Prostate gland (tissue), 2 donors: ENCODE measurements around the gene SLC50A1. TPM values are rescaled to one million over a fixed set of nuclear protein-coding genes. Genes with fewer than 3 reads are reported as not detected.
A peak's percentile ranks its signal among the peaks of the same experiment; 100 is the strongest.

Experiments
- DNase-seq: peaks from one replicate; pipeline ENCODE4 v3.0.0-alpha.2; 2019; ENCODE audit warnings: low spot score
- H3K27ac ChIP-seq, 2 donors: fragments of 200-600 bp; sonication (generic); 2 replicates each; pipeline ENCODE4 v1.5.1; 2017 to 2019
- H3K27me3 ChIP-seq: fragments of 200-600 bp; sonication (generic); replicated peaks from 2 replicates; pipeline ENCODE4 v1.5.1; 2019; ENCODE audit not compliant: insufficient read depth
- H3K36me3 ChIP-seq, 2 donors: fragments of 200-600 bp; sonication (generic); 1 replicate in 1 of 2; 2 replicates in 1 of 2; pipeline versions ENCODE4 v1.5.1 to v1.8.1; 2017 to 2019
- H3K4me1 ChIP-seq: fragments of 200-600 bp; sonication (generic); replicated peaks from 2 replicates; pipeline ENCODE4 v1.5.1; 2019
- H3K4me3 ChIP-seq, 2 donors: fragments of 200-600 bp; sonication (generic); 2 replicates each; pipeline ENCODE4 v1.5.1; 2017 to 2019
- H3K9me3 ChIP-seq: fragments of 200-600 bp; sonication (generic); 2 replicates; pipeline ENCODE4 v1.5.1; 2017
- POLR2A ChIP-seq: fragments of 450-650 bp; IDR thresholded peaks from one replicate; pipeline ENCODE4 v1.6.1; 2016; ENCODE audit warnings: antibody characterized with exemption, mild to moderate bottlenecking
- POLR2AphosphoS5 ChIP-seq: sonication (generic); formaldehyde crosslinking; IDR thresholded peaks from one replicate; pipeline ENCODE4 v1.6.1; 2017; ENCODE audit warnings: antibody characterized with exemption
- WGBS: methylation state at CpG from one replicate; pipeline ENCODE4 v1.1.5; 2018; 5-methylcytosine and 5-hydroxymethylcytosine counted together
- intact Hi-C: fragments of 100-400 bp; cut with DNase I; formaldehyde crosslinking; loops from one replicate; pipeline ENCODE4 v1.14.2; 2022
- total RNA-seq, 2 donors: library from RNA; depleted of rRNA; stranded (reverse); fragments of >200 nt; gene quantifications; one replicate each; pipeline ENCODE4 v1.1.0, GENCODE V29; 2016
- TF ChIP-seq, protein P1 (sequence below), 4 experiments: fragments of 200-600 bp in 2 of 4; fragments of 450-650 bp in 2 of 4; sonication (generic) in 2 of 4; IDR thresholded peaks; 1 replicate in 3 of 4; 2 replicates in 1 of 4; pipeline ENCODE4 v1.5.1; 2016 to 2019; ENCODE audit warnings: antibody characterized with exemption in 4 of 4, mild to moderate bottlenecking in 2 of 4, moderate library complexity in 2 of 4

Gene SLC50A1
- total RNA-seq, 2 donors from 2014 or later, result 26.6 to 48.0 TPM

GRCh38 chr1:155094622-155094948, 41.1 kb upstream of the SLC50A1 start:
- Histone ChIP-seq H3K4me3 (no peak overlapping the region), H3K27ac (peak overlapping the region in 1 of 2 donors; percentile 26), H3K9me3 (no peaks in the 10 kb centered on the region), H3K27me3 (no peaks in the 10 kb centered on the region), H3K4me1 (peaks cover 5% of the 10 kb centered on the region), H3K36me3 (no peaks in the 10 kb centered on the region)
- TF ChIP-seq POLR2AphosphoS5 (no peak), POLR2A (no peak)
- TF ChIP-seq, protein P1, sequence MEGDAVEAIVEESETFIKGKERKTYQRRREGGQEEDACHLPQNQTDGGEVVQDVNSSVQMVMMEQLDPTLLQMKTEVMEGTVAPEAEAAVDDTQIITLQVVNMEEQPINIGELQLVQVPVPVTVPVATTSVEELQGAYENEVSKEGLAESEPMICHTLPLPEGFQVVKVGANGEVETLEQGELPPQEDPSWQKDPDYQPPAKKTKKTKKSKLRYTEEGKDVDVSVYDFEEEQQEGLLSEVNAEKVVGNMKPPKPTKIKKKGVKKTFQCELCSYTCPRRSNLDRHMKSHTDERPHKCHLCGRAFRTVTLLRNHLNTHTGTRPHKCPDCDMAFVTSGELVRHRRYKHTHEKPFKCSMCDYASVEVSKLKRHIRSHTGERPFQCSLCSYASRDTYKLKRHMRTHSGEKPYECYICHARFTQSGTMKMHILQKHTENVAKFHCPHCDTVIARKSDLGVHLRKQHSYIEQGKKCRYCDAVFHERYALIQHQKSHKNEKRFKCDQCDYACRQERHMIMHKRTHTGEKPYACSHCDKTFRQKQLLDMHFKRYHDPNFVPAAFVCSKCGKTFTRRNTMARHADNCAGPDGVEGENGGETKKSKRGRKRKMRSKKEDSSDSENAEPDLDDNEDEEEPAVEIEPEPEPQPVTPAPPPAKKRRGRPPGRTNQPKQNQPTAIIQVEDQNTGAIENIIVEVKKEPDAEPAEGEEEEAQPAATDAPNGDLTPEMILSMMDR (IDR thresholded peaks at IDR 0.05), result no peak
- 57% methylated on average over 2 of the region's 2 CpGs for WGBS
- no peak for DNase-seq
- intact Hi-C loops, result loop anchor here (2.0 kb wide), 1 partner anchor 72 kb away; no protein-coding TSS in a partner anchor

GRCh38 chr1:155099331-155099730, 36.3 kb upstream of the SLC50A1 start:
- no peak overlapping the region for H3K27ac ChIP-seq
- TF ChIP-seq POLR2AphosphoS5, result no peak
- no peak for TF ChIP-seq POLR2A
- TF ChIP-seq, protein P1 (IDR thresholded peaks at IDR 0.05), result no peak
- no peak overlapping the region for H3K4me3 ChIP-seq
- intact Hi-C loops, result no loop called here
- H3K4me1 ChIP-seq, result no peaks in the 10 kb centered on the region
- H3K9me3 ChIP-seq, result no peaks in the 10 kb centered on the region
- no peaks in the 10 kb centered on the region for H3K27me3 ChIP-seq
- DNase-seq, result no peak
- no peaks in the 10 kb centered on the region for H3K36me3 ChIP-seq
- WGBS, result 83% methylated on average over 7 of the region's 7 CpGs

GRCh38 chr1:155103325-155103724, 32.3 kb upstream of the SLC50A1 start:
- WGBS, result 73% methylated on average over 9 of the region's 9 CpGs
- Histone ChIP-seq H3K36me3 (no peaks in the 10 kb centered on the region), H3K27me3 (no peaks in the 10 kb centered on the region), H3K27ac (no peak overlapping the region), H3K9me3 (no peaks in the 10 kb centered on the region), H3K4me1 (no peaks in the 10 kb centered on the region), H3K4me3 (no peak overlapping the region)
- no peak for TF ChIP-seq POLR2AphosphoS5
- TF ChIP-seq, protein P1 (IDR thresholded peaks at IDR 0.05), result no peak
- no peak for TF ChIP-seq POLR2A
- intact Hi-C loops, result no loop called here
- no peak for DNase-seq

DNA sequence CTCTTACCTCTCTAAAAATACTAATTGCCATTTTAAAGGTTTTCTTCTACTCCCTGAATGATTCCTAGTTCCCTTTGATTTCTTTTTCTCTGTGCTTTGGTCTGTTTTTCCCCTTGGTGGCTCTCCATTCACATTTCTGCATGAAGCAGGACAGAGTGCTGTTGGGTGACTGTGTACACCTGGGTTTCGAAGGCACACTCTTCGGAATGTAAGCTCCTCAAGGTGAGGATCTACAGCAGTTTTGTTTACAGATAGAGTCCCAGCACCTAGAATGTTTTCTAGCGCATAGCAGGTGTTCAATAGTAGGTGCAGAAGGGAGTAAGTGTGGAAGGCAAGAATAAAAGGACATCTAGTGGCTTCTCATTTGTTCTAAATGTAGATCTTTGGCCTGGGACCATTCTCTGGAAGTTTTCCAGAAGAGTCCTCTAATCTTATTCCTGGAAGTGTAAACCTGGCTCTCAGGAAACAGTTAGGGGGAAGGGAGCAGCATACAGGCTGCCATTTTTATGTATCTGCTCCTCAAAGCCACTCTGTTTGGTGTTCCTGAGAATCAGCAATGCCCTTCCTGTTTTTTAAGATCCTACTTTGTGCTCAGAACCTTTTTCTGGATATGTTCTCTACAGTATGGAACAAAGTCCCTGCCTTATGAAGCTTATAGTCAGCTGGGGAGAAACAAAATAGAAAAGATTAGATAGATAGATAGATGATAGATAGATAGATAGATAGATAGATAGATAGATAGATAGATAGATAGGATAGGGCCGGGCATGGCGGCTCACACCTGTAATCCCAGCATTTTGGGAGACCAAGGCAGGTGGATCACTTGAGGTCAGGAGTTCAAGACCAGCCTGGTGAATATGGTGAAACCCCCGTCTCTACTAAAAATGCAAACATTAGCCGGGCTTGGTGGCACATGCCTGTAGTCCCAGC, 30.8 kb upstream of the SLC50A1 start:
- Histone ChIP-seq H3K27me3 (no peaks in the 10 kb centered on the region), H3K27ac (peak overlapping the region in 1 of 2 donors; percentile 10), H3K4me3 (no peak overlapping the region), H3K9me3 (no peaks in the 10 kb centered on the region), H3K4me1 (no peaks in the 10 kb centered on the region), H3K36me3 (no peaks in the 10 kb centered on the region)
- DNase-seq, result no peak
- WGBS, result 85% methylated on average over 7 of the region's 7 CpGs
- intact Hi-C loops, result no loop called here
- TF ChIP-seq POLR2AphosphoS5 (no peak), POLR2A (no peak)
- TF ChIP-seq, protein P1 (IDR thresholded peaks at IDR 0.05), result no peak

DNA sequence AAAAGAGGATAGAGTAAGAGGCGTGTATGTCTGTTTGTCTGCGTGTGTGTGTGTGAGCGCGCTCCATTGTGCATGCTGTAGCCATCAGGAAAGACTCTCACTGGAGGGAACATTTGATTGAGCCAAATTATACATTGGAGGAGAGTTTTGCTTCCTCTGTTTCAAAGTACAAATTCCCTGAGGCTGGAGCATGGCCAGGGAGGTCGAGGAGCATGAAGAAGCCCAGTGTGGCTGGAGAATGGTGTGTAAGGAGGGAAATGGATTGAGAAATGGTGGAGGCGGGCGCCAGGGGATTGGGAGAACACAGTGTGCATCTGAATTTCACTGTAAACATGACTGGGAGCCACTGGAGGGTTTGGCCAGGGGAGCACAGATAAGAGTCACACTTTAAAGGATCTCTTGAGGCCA, 30.0 kb upstream of the SLC50A1 start:
- H3K36me3 ChIP-seq, result no peaks in the 10 kb centered on the region
- TF ChIP-seq POLR2AphosphoS5, result no peak
- no peak for TF ChIP-seq POLR2A
- TF ChIP-seq, protein P1 (IDR thresholded peaks at IDR 0.05), result no peak
- intact Hi-C loops, result no loop called here
- H3K27me3 ChIP-seq, result no peaks in the 10 kb centered on the region
- no peaks in the 10 kb centered on the region for H3K4me1 ChIP-seq
- no peaks in the 10 kb centered on the region for H3K9me3 ChIP-seq
- no peak for DNase-seq
- 58% methylated on average over 7 of the region's 7 CpGs for WGBS
- H3K4me3 ChIP-seq, result no peak overlapping the region
- H3K27ac ChIP-seq, result peak overlapping the region in 1 of 2 donors; percentile 10
